Daoy (cell line): Measurements from ENCODE around the gene ZNF227. TPM values are rescaled to one million over a fixed set of nuclear protein-coding genes. Genes with fewer than 3 reads are reported as not detected.
"Not testable (repeated sequence)": the region's sequence is repeated elsewhere in the genome, so short reads cannot be mapped to it uniquely, and the experiment has no call there.

Experiments used
- DNase-seq: peaks from one replicate; pipeline ENCODE4 v3.0.0-alpha.2; 2015; ENCODE audit warnings: low read depth
- total RNA-seq: library from RNA; depleted of rRNA; stranded (reverse); fragments of >200 nt; shearing (Covaris generic); gene quantifications from 2 replicates; pipeline ENCODE4 v1.2.3, GENCODE V29; 2014; rRNA removed

ZNF227 gene
- total RNA-seq, 1 experiment from 2014 or later: 16.1 TPM

GRCh38 chr19:44252332-44252731 is 40.0 kb downstream of the ZNF227 start:
- not testable (repeated sequence) for DNase-seq

DNA sequence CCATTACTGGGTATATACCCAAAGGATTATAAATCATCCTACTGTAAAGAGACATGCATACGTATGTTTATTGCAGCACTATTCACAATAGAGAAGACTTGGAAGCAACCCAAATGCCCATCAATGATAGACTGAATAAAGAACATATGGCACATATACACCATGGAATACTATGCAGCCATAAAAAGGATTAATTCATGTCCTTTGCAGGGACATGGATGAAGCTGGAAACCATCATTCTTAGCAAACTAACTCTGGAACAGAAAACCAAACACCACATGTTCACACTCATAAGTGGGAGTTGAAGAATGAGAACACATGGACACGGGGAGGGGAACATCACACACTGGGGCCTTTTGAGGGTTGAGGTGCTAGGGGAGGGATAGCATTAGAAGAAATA is 41.1 kb downstream of the ZNF227 start:
- DNase-seq: not testable (repeated sequence)

DNA sequence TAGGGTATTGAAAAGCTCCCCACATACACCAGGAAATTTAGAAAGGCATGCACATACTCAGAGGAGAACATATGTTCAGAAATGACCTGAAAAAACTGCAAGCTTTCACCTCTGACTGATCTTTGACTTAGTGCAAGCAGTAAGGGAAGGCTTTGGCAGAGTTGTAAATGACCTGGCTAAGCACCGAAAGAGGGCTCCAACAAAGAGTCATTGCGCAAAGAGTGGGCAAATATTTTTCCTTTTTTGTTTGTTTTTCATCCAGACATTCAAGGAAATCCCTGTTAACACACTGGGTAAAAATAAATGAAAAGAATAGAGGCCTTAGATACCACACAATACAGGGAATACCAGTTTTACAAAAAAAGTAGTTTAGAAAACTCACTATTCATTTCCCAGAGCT is 42.2 kb downstream of the ZNF227 start:
- DNase-seq: no peak

DNA sequence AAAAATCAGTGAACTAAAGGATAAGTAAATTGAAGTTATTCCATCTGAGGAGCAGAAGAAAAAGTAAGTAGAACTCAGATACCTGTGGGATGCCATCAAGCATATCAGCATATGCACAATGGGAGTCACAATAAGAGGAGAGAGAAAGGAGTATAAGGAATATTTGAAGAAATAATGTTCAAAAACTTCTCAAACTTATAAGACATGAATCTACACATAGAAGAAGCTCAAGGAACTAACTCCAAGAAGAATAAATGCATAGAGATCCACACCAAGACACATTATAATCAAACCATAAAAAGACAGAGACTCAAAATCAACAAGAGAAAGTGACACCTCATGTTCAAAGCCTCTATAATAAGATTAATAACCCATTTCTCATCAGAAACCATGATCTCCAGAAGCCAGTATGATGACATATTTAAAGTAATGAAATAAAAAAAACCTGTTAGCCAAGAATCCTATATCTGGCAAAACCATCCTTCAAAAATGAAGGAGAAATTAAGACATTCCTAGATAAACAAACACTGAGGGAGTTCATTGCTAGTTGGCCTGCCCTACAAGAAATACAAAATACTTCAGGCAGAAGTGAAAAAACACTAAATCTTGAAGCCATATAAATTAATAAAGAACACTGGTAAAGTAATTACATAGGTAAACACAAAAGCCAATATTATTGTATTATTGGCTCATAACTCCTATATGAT is 43.5 kb downstream of the ZNF227 start:
- no peak for DNase-seq

- no peak for DNase-seq
Observed at GRCh38 chr19:44258136-44258535, 45.8 kb downstream of the ZNF227 start.

DNA sequence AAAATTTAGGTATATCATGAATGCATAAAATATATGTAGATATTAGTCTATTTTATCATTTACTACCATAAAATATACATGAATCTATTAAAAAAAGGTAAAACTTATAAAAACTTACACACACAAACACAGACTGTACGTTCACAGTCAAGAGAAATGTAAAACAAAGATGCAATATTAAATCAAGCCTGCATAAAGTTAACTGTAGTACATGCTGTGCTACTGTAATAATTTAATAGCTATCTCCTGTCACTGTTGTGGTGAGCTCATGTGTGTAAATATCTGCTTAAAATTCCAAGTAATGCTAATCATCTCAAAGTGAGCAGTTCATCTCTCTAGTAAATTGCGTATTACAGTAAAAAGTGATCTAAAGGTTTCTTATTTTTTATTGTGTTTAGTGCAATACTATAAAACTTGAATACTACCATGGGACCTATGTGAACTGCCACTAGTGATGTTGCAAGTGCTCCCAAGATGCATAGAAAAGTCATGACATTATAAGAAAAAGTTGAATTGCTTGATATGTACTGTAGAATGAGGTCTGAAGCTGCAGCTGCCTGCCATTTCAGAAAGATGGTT is 46.6 kb downstream of the ZNF227 start:
- no peak for DNase-seq

- DNase-seq: no peak
Observed at GRCh38 chr19:44260343-44260681, 48.0 kb downstream of the ZNF227 start.

DNA sequence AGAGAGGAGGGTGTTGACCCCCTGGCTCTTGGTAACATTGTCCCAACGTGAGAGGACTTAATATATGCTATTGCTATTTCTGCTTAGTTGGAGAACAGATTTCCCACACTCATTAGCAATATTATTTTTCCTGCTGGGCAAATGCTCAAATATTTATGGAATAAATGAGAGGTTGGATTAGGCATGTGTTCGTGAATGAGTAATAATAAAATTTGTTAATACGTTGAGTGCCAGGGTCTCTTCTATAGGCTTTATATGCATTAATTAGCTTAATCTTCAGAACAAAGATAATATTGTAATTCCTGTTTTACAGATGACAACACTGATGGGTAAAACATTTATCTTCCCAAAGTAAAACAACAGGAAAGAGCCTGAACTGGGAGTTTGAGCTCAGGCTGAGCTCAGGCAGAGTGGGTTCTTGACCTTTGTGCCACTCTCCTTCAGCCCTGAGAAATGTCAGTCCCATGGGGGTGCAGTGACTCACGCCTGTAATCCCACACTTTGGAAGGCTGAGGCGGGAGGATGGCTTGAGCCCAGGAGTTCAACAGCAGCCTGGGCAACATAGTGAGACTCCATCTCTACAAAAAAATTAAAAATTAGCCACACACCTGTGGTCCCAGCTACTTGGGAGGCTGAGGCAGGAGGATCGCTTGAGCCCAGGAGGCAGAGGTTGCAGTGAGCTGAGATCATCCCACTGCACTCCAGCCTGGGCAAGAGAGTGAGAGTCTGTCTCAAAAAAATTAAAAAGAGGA is 48.5 kb downstream of the ZNF227 start:
- peak; percentile 64 for DNase-seq

GRCh38 chr19:44277331-44277730 is 65.0 kb downstream of the ZNF227 start:
- no peak for DNase-seq

DNA sequence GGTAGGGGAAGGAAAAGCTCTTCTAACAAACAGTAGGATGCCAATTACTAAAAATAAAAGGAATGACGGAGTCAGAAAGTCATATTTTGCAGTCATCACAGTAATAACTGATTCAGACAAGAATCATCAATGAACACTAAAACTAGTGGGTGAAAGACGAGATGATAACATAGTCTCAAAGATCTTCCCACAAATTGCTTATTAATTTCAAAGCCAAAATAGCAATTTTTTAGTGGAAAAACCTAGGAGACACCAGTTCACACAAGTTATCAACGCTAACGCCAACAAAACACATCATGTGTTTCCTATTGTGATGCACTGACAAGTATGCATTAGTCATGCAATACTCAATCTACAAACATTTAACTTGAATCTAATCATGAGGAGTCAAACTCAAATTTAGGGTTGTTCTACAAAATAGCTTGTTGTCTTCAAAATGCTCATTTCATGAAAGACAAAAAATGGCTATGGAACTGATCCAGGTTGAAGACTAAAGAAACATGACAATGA is 65.9 kb downstream of the ZNF227 start:
- DNase-seq: no peak

DNA sequence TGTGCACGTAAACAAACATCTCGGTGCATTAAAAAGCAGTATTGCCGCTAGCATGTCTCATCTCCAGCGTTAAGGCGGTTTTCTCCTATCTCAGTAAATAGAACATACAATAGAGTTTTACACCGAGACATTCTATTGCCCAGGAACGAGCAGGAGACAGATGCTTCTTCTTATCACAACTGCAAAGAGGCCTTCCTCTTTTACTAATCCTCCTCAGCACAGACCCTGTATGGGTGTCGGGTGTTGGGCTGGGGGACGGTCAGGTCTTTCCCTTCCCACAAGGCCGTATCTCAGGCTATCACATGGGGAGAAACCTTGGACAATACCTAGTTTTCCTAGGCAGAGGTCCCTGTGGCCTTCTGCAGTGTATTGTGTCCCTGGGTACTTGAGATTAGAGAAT is 68.6 kb downstream of the ZNF227 start:
- DNase-seq: no peak

DNA sequence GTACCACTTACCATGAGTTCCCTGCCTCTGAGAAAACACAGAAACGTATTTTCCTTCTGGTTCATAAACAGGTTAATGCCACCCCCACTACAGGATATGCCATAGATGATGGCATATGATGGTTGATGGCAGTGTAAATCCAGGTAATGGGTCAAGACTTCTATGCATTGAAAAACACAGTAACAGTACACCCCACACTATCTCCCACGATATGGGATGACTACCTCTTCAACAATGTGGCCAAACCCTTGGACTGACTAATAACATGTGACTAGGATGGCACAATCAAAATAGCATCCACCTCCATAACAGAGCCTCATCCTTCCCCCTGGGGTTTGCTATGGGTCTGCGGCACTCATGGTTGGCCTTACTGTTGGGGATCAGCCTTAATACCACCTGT is 70.5 kb downstream of the ZNF227 start:
- peak; percentile 16 for DNase-seq

GRCh38 chr19:44284968-44285367 is 72.6 kb downstream of the ZNF227 start:
- DNase-seq: no peak

Other genes with a start within 250 kb of the ZNF227 start
- gene ZNF155, start 228.3 kb upstream of the ZNF227 start, total RNA-seq: 8.0 and 9.0 TPM in 2 replicates
- 3.0 and 4.9 TPM in 2 replicates for gene ZNF230, start 209.6 kb upstream of the ZNF227 start, total RNA-seq
- gene ZNF222, start 187.2 kb upstream of the ZNF227 start, total RNA-seq: 4.3 and 5.5 TPM in 2 replicates
- 2.1 and 5.4 TPM in 2 replicates for gene ZNF223, start 160.5 kb upstream of the ZNF227 start, total RNA-seq
- gene ZNF284, start 140.4 kb upstream of the ZNF227 start, total RNA-seq: 1.7 and 2.3 TPM in 2 replicates
- 10.9 and 11.2 TPM in 2 replicates for gene ZNF224, start 118.2 kb upstream of the ZNF227 start, total RNA-seq
- gene ZNF225, start 99.1 kb upstream of the ZNF227 start, total RNA-seq: 4.1 and 4.9 TPM in 2 replicates
- 5.0 and 10.3 TPM in 2 replicates for gene ZNF234, start 71.0 kb upstream of the ZNF227 start, total RNA-seq
- 8.1 and 12.8 TPM in 2 replicates for gene ZNF226, start 47.4 kb upstream of the ZNF227 start, total RNA-seq
- 0.12 and 0.29 TPM in 2 replicates for gene ZNF233, start 47.4 kb downstream of the ZNF227 start, total RNA-seq
- 2.0 and 4.8 TPM in 2 replicates for gene ZNF235, start 92.5 kb downstream of the ZNF227 start, total RNA-seq
- gene ZNF112, start 144.1 kb downstream of the ZNF227 start, total RNA-seq: 4.1 and 5.5 TPM in 2 replicates
- 1.9 and 3.0 TPM in 2 replicates for gene ZNF285, start 189.1 kb downstream of the ZNF227 start, total RNA-seq
- 5.0 and 9.1 TPM in 2 replicates for gene ZNF229, start 235.9 kb downstream of the ZNF227 start, total RNA-seq